Trophoblast cell (in vitro differentiated cells and primary cell): ENCODE results near the gene VAPB.

Experiments used
- DNase-seq, 2 donors: peaks; one replicate each; pipeline ENCODE4 v3.0.0-alpha.2; 2016
- H2AFZ ChIP-seq: 2 replicates; pipeline ENCODE4 v1.6.1; 2013; ENCODE audit warnings: low read length, moderate library complexity, mild to moderate bottlenecking; ENCODE audit not compliant: insufficient read depth, poor library complexity
- H2AK5ac ChIP-seq: 2 replicates; pipeline ENCODE4 v1.6.1; 2013; ENCODE audit warnings: mild to moderate bottlenecking, low read length
- H2BK120ac ChIP-seq: 2 replicates; pipeline ENCODE4 v1.6.1; 2013; ENCODE audit warnings: low read length, mild to moderate bottlenecking, moderate library complexity; ENCODE audit not compliant: insufficient read depth, poor library complexity
- H2BK12ac ChIP-seq: 2 replicates; pipeline ENCODE4 v1.6.1; 2013; ENCODE audit warnings: mild to moderate bottlenecking, low read length, moderate library complexity
- H2BK5ac ChIP-seq: 2 replicates; pipeline ENCODE4 v1.6.1; 2013; ENCODE audit warnings: low read length, low read depth, moderate library complexity, mild to moderate bottlenecking; ENCODE audit not compliant: poor library complexity
- H3K14ac ChIP-seq: 2 replicates; pipeline ENCODE4 v1.6.1; 2013; ENCODE audit warnings: mild to moderate bottlenecking, low read length
- H3K18ac ChIP-seq: 2 replicates; pipeline ENCODE4 v1.6.1; 2013; ENCODE audit warnings: mild to moderate bottlenecking, low read length
- H3K23ac ChIP-seq: 2 replicates; pipeline ENCODE4 v1.6.1; 2013; ENCODE audit warnings: low read length
- H3K27ac ChIP-seq: 2 replicates; pipeline ENCODE4 v1.5.1; 2013; ENCODE audit warnings: low read depth, mild to moderate bottlenecking, inconsistent platforms, low read length, moderate library complexity
- H3K27me3 ChIP-seq: 2 replicates; pipeline ENCODE4 v1.6.1; 2013; ENCODE audit warnings: inconsistent platforms, mild to moderate bottlenecking, low read length, moderate library complexity; ENCODE audit not compliant: insufficient read depth
- H3K36me3 ChIP-seq, 2 experiments: 1 replicate in 1 of 2; 2 replicates in 1 of 2; pipeline ENCODE4 v1.6.1; 2013; ENCODE audit warnings: low read length in 2 of 2, mild to moderate bottlenecking in 2 of 2, moderate library complexity in 1 of 2; ENCODE audit not compliant: insufficient read depth in 2 of 2, control insufficient read depth in 1 of 2
- H3K4ac ChIP-seq: 2 replicates; pipeline ENCODE4 v1.6.1; 2013; ENCODE audit warnings: low read depth, mild to moderate bottlenecking, low read length, moderate library complexity
- H3K4me1 ChIP-seq, 2 experiments: 1 replicate in 1 of 2; 2 replicates in 1 of 2; pipeline ENCODE4 v1.6.1; 2013; ENCODE audit warnings: low read length in 2 of 2, mild to moderate bottlenecking in 2 of 2, moderate library complexity in 1 of 2; ENCODE audit not compliant: insufficient read depth in 2 of 2, control insufficient read depth in 1 of 2
- H3K4me2 ChIP-seq: 2 replicates; pipeline ENCODE4 v1.6.1; 2013; ENCODE audit warnings: inconsistent platforms, mild to moderate bottlenecking, low read length, moderate library complexity
- H3K4me3 ChIP-seq: 2 replicates; pipeline ENCODE4 v1.5.1; 2013; ENCODE audit warnings: mild to moderate bottlenecking, low read depth, low read length, inconsistent platforms
- H3K79me1 ChIP-seq: one replicate; pipeline ENCODE4 v1.6.1; 2013; ENCODE audit warnings: low read length
- H3K79me2 ChIP-seq: 2 replicates; pipeline ENCODE4 v1.6.1; 2013; ENCODE audit warnings: low read length, mild to moderate bottlenecking; ENCODE audit not compliant: control insufficient read depth, insufficient read depth, poor library complexity
- H3K9ac ChIP-seq: 2 replicates; pipeline ENCODE4 v1.6.1; 2013; ENCODE audit warnings: mild to moderate bottlenecking, low read length
- H3K9me3 ChIP-seq: 2 replicates; pipeline ENCODE4 v1.6.1; 2013; ENCODE audit warnings: low read depth, mild to moderate bottlenecking, control low read depth, inconsistent platforms, low read length; ENCODE audit not compliant: insufficient read depth
- H4K12ac ChIP-seq: 2 replicates; pipeline ENCODE4 v1.6.1; 2013; ENCODE audit warnings: low read depth, mild to moderate bottlenecking, low read length, moderate library complexity
- H4K8ac ChIP-seq: 2 replicates; pipeline ENCODE4 v1.6.1; 2013; ENCODE audit warnings: low read depth, mild to moderate bottlenecking, low read length, moderate library complexity
- H4K91ac ChIP-seq: one replicate; pipeline ENCODE4 v1.6.1; 2013; ENCODE audit warnings: low read depth, mild to moderate bottlenecking, low read length, moderate library complexity
- WGBS: extraction: QIAGEN DNeasy Blood & Tissue Kit; methylation state at CpG from one replicate; pipeline ENCODE4 v1.1.7; 2013; ENCODE audit warnings: missing lambda C conversion rate; ENCODE audit not compliant: insufficient read length, insufficient coverage; ENCODE audit errors: extremely low coverage; 5-methylcytosine and 5-hydroxymethylcytosine counted together

The VAPB gene

GRCh38 chr20:58483470-58483869 is 94.4 kb downstream of the VAPB start:
- Histone ChIP-seq H3K23ac (no peak overlapping the region), H2BK5ac (no peak overlapping the region), H3K4me1 (peaks cover 0 to 2% of the 10 kb centered on the region in 2 experiments), H4K12ac (no peak overlapping the region), H3K9me3 (peaks cover 3% of the 10 kb centered on the region), H3K79me2 (no peaks in the 10 kb centered on the region), H3K27me3 (no peaks in the 10 kb centered on the region), H3K9ac (no peak overlapping the region), H3K18ac (no peak overlapping the region), H2BK12ac (no peak overlapping the region), H3K4me3 (no peak overlapping the region), H3K4me2 (no peak overlapping the region), H3K36me3 (no peaks in the 10 kb centered on the region), H3K27ac (no peak overlapping the region), H3K14ac (no peak overlapping the region), H4K8ac (no peak overlapping the region), H2BK120ac (no peak overlapping the region), H3K79me1 (no peaks in the 10 kb centered on the region), H3K4ac (no peak overlapping the region), H4K91ac (no peak overlapping the region), H2AFZ (no peak overlapping the region), H2AK5ac (no peak overlapping the region)
- no peak for DNase-seq
- WGBS, result no CpG with 5 or more reads among the region's 6 CpGs

- Histone ChIP-seq H2AFZ (no peak overlapping the region), H3K4me3 (no peak overlapping the region), H4K91ac (no peak overlapping the region), H3K79me1 (no peaks in the 10 kb centered on the region), H3K14ac (no peak overlapping the region), H2BK12ac (no peak overlapping the region), H3K4me2 (no peak overlapping the region), H3K27me3 (no peaks in the 10 kb centered on the region), H3K18ac (no peak overlapping the region), H3K9me3 (no peaks in the 10 kb centered on the region), H4K12ac (no peak overlapping the region), H3K23ac (no peak overlapping the region), H3K4me1 (peaks cover 0 to 2% of the 10 kb centered on the region in 2 experiments), H3K27ac (no peak overlapping the region), H3K79me2 (no peaks in the 10 kb centered on the region), H2BK5ac (no peak overlapping the region), H4K8ac (no peak overlapping the region), H3K36me3 (no peaks in the 10 kb centered on the region), H3K4ac (no peak overlapping the region), H3K9ac (no peak overlapping the region), H2BK120ac (no peak overlapping the region), H2AK5ac (no peak overlapping the region)
- no CpG with 5 or more reads among the region's 3 CpGs for WGBS
- no peak for DNase-seq
These were observed 96.4 kb downstream of the VAPB start for GRCh38 chr20:58485393-58485792.

DNA sequence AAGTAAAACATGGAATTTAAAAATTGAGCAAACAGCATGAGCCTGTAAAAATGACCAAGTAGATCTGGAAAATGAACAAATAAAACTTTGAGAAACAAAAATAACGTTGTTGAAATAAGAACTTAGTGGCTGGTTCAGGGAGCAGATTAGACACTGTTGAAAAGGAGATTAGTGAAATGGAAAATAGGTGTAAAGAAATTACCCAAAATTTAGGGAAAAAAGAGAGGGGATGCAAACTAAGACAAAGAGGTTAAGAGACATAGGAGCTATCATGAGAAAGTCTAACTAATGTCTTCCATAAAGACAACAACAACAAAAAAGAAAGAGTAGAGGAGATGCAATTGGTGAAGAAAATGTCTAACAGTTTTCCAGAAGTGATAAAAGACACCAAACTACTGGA is 97.2 kb downstream of the VAPB start:
- no peak overlapping the region for H3K4ac ChIP-seq
- no peaks in the 10 kb centered on the region for H3K9me3 ChIP-seq
- no peak overlapping the region for H2AK5ac ChIP-seq
- no peak overlapping the region for H2AFZ ChIP-seq
- no CpG with 5 or more reads among the region's 1 CpG for WGBS
- H3K23ac ChIP-seq, result no peak overlapping the region
- H2BK5ac ChIP-seq, result no peak overlapping the region
- H2BK12ac ChIP-seq, result no peak overlapping the region
- no peaks in the 10 kb centered on the region for H3K27me3 ChIP-seq
- H4K8ac ChIP-seq, result no peak overlapping the region
- no peak for DNase-seq
- no peak overlapping the region for H4K12ac ChIP-seq
- no peak overlapping the region for H3K4me2 ChIP-seq
- no peak overlapping the region for H4K91ac ChIP-seq
- H3K4me3 ChIP-seq, result no peak overlapping the region
- no peaks in the 10 kb centered on the region for H3K79me2 ChIP-seq
- H3K18ac ChIP-seq, result no peak overlapping the region
- H3K79me1 ChIP-seq, result no peaks in the 10 kb centered on the region
- peaks cover 0 to 2% of the 10 kb centered on the region in 2 experiments for H3K4me1 ChIP-seq
- no peak overlapping the region for H3K9ac ChIP-seq
- no peak overlapping the region for H3K27ac ChIP-seq
- H3K14ac ChIP-seq, result no peak overlapping the region
- H3K36me3 ChIP-seq, result no peaks in the 10 kb centered on the region
- no peak overlapping the region for H2BK120ac ChIP-seq

GRCh38 chr20:58492074-58492718 is 103.2 kb downstream of the VAPB start:
- Histone ChIP-seq H3K18ac (no peak overlapping the region), H3K4me1 (no peaks in the 10 kb centered on the region), H2AK5ac (no peak overlapping the region), H4K12ac (no peak overlapping the region), H3K4me3 (no peak overlapping the region), H2BK5ac (no peak overlapping the region), H2AFZ (no peak overlapping the region), H3K79me1 (no peaks in the 10 kb centered on the region), H3K27me3 (no peaks in the 10 kb centered on the region), H3K27ac (no peak overlapping the region), H2BK120ac (no peak overlapping the region), H3K23ac (no peak overlapping the region), H3K4me2 (no peak overlapping the region), H3K36me3 (no peaks in the 10 kb centered on the region), H3K9me3 (peaks cover 3% of the 10 kb centered on the region), H3K79me2 (no peaks in the 10 kb centered on the region), H4K91ac (no peak overlapping the region), H4K8ac (no peak overlapping the region), H3K14ac (no peak overlapping the region), H3K9ac (no peak overlapping the region), H3K4ac (no peak overlapping the region), H2BK12ac (no peak overlapping the region)
- DNase-seq, result no peak
- WGBS, result no CpG with 5 or more reads among the region's 7 CpGs
